HG02642 (cell line): Measurements from ENCODE around the gene B3GAT3.

Experiments used
- ATAC-seq: cut with Tn5 transposase; IDR thresholded peaks from one replicate; pipeline ENCODE4 v1.9.1; 2021; ENCODE audit warnings: mild to moderate bottlenecking; ENCODE audit not compliant: unreplicated experiment, poor library complexity

Gene B3GAT3

DNA sequence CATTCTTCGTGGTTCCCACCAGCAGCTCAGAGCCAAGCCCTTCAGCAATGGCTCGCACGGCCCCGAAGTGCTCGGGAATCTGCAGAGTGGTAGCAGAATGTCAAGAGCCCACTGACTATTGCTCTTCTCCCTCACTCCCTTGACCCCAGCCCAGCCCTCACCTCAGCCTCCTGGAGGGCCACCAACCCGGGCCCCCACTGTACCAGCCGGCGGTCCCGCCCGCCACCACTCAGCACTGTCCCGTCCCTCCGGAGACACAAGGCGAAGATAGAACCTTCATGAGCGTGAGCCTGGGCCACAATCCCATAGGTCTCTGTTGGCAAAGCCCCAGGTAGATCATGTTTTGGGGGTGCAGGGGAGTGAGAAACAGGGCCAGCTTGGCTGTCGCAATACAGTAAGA is 15.9 kb downstream of the B3GAT3 start:
- no peak for ATAC-seq

- ATAC-seq: no peak
Observed at GRCh38 chr11:62605467-62605866, 16.3 kb downstream of the B3GAT3 start.

DNA sequence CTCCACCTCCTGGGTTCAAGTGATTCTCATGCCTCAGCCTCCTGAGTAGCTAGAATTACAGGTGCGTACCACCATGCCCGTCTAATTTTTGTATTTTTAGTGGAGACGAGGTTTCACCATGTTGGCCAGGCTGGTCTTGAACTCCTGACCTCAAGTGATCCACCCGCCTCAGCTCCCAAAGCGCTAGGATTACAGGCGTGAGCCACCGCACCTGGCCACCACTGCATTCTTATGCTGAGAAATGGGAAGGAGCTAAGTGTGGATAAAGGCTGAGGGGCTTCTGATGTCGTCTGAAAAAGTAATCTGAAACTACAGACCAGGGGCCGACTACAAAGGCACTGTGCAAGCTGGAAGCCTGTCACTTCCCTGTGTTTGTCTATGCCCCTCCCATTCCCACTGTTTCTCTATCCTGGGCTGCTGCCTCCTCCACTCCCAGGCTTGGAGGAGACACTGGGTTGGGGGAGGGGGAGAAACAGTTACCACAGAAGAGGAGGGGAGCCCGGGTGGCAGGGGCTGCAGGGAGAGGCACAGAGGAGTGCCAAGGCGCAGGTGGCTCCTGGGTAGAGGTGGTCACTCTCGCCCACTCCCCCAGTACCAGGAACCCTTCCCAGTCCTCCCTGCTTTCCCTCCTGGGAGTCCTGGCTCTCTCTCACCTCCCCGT is 17.2 kb downstream of the B3GAT3 start:
- no peak for ATAC-seq

DNA sequence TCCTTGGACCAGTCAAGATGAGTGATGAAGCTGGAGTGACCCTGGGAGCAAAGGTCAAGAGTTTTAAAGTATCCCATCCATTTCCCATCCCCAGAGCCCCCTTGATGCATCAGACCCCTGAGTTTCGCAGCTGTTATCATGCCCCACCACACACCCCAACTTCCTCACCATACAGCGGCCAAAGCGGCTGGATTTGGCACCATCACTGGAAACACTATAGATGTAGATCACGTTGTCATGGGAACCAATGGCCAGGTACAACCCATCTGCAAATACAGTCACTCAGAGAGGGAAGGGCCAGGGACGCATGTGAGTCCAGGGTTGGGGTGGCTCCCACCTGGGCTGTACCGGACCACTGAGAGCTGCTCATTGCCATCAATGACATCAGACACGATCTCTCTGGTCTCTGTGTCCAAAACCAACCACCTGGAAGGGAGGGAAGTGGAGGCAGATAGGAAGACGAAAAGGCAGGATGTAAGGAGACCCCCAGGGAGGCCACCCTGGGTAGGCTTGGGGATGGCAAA is 17.9 kb downstream of the B3GAT3 start:
- ATAC-seq: no peak

GRCh38 chr11:62603072-62603408 is 18.7 kb downstream of the B3GAT3 start:
- no peak for ATAC-seq

GRCh38 chr11:62602141-62603071 is 19.4 kb downstream of the B3GAT3 start:
- ATAC-seq: no peak

- peak; percentile 78 for ATAC-seq
Observed at GRCh38 chr11:62601372-62602140, 20.2 kb downstream of the B3GAT3 start, which contains the start of gene MTA2. MTA2 (minus strand) TSS chr11:62601865; CDS start chr11:62601450, 415 bp downstream.

DNA sequence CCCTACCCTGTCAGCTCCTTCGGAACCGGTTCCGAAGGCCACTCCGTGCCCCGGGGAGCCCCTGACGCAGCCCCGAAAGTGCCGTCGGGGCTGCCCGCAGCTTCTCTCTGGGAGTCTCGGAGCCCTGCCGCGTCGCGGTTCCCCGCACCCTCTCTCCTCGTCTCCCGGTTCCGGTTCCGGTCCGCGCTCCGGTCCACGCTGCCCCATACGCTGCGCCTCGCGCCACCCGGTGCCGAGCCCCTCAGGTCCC is 20.7 kb downstream of the B3GAT3 start:
- no peak for ATAC-seq

GRCh38 chr11:62600367-62601121 is 21.2 kb downstream of the B3GAT3 start:
- no peak for ATAC-seq

DNA sequence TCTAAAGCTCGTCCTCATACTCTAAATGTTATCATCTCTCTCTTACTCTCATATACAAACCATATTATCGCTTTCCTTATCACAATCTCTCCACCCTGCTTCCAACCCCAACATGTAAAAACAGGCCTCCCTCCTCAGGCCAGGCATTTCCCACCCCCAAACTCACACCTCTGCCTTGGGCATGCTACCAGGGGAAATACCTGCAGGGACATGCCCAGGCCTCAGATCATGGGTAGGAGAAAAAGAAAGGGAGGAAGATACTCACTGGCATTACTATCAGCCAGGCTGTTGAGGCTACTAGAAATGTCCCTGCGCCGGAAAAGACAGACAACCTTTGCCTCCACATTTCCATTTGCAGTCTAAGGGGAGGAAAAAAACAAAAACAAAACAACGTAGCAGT is 21.9 kb downstream of the B3GAT3 start:
- ATAC-seq: no peak

DNA sequence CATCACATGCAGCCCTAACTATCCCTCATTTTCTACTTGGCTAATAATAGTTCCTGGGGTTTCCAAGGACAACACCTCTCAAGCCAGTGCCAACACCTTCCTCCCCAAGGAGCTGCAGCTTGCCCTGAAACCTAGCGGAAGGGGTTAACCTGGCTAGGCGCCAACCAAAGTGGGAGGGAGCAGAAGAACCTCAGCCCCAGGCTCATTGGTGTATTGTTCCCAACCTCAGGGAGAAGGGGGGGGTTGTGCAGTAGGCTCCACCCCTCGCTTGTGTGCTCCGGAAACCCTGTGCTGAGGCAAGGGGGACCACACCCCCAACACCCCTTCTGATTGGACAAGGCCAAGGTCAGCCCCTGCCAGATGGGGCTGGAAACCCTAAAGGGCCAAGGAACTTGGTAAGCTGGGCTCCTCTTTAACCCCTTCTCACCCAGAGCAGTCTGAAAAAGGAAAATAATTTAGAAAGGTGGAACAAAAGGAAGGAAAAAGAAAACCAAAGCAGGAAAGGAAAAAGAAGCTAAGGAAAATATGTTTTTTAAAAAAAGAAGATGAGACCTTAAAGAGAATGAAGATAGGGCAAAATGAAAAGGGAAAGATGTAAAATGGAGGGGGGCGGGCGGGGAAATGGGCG is 22.6 kb downstream of the B3GAT3 start:
- peak; percentile 50 for ATAC-seq

GRCh38 chr11:62595124-62595523 is 26.7 kb downstream of the B3GAT3 start:
- no peak for ATAC-seq

DNA sequence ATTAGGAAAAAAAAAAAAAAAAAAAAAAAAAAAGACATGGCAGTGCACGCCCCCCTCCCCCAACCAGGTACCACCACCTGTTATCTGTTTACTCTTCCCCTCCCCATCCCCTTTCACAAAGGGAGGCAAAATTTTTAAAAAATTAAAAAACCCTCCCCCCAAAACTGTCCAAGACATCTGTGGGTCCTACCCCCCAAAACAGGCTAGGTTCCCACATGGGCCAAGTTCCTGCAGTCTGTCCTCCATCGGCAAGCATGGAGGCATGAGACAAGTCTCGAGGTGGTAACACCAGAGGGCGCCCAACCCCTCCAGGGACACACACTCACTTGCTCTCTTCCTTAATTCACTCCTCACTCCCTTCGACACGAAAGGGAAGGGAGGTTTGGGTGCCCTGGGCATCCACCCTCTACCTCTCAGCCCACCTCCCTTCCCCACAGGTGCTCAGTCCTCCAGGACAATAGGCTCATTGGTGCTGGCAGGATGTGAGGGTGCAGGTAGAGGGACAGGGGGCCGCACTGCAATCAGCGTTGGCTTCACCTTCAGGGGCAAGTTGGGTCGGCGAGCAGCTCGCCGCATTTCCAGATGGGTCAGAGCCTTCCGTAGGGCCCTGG is 28.2 kb downstream of the B3GAT3 start:
- ATAC-seq: no peak

GRCh38 chr11:62592989-62593421 is 28.8 kb downstream of the B3GAT3 start:
- ATAC-seq: no peak

DNA sequence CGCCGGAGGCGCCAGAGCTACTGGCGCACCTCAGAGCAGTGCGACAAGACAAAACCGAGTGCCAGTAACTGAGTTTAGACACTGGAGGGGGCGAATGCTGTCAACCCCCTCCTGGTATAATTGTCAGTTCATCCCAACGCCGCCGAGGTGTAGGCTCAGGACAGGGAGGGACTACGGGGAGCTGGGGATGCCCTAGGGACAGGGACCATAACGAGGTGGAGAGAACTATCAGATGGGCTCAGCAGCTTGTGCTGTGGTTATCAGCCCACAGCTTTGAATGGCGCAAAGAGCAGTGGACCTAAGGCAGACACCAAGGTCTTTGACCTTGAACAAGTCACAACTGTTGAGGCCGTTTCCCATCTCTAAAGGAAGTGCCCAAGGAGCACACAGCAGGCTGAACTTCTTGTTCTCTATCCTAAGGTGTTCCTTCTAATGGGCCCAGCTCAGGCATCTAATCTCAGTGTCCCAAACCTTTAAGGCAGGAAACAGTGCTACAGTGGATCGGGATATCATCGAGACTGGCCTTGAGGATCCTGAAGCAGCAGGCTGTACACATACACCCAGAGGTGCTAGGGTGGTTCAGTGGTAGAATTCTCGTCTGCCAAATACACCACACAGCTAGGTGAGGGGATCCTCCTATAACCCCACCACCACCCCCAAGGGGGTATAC is 29.5 kb downstream of the B3GAT3 start:
- ATAC-seq: peak; percentile 2

DNA sequence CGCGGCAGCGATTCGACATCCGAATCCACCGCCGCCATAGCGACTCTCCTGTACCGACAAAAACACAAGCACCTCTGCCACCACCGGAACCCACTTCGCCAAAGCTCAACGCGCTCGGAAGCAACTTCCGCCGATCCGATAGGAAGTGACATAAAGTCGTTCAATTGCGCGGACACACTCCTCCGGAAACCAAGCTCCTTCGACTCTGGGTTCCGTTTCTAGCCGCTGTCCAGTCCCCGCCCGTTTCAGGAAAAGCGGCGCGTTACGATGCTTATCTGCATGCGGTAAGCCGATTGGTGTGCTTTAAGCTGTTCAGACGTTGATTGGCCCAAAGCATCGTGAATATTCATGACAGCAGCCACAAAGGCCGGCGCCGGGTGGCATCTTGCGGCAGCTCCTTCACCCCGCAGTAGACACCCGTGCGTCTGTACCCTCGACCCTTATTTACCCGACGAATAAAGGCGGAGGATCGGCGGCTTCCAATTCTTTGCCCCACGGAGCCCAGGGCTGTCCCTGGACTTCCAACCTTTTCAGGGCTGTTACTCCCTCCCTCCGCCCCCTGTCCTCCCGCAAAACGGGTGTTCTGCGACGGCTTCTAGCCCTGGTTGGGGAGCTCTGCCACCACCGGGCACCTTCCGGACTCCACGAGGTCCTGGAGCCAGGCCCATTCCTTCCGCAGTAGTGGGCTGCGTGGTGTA is 30.2 kb downstream of the B3GAT3 start, which contains the start of gene TUT1:
TUT1 (minus strand) TSS at position 76 of the 698 bp plus-strand sequence; CDS start at position 38, 38 bp downstream.
- ATAC-seq: peak; percentile 89

GRCh38 chr11:62588966-62589637 is 32.7 kb downstream of the B3GAT3 start:
- no peak for ATAC-seq
